Heart left ventricle (tissue), 16 donors: ENCODE data around the gene PGAP2. TPM values are rescaled to one million over a fixed set of nuclear protein-coding genes. Genes with fewer than 3 reads are reported as not detected.
"Not testable (repeated sequence)": the region's sequence is repeated elsewhere in the genome, so short reads cannot be mapped to it uniquely, and the experiment has no call there.

Source experiments
- ATAC-seq, 4 donors: fragments of 200-7000 bp; cut with Tn5 transposase; one replicate each; pipeline ENCODE4 v1.9.1; 2020 to 2022; ENCODE audit warnings: moderate library complexity in 4 of 4, mild to moderate bottlenecking in 3 of 4, moderate number of reproducible peaks in 1 of 4
- DNase-seq, 5 donors: peaks; one replicate each; pipeline ENCODE4 v3.0.0-alpha.2; 2020
- H3K27ac ChIP-seq, 12 donors: fragments of 200-600 bp; sonication (generic) in 4 of 12; one replicate each; pipeline versions ENCODE4 v1.5.0 to v1.8.0; 2016 to 2022; ENCODE audit warnings: mild to moderate bottlenecking in 2 of 12
- H3K27me3 ChIP-seq, 9 donors: fragments of 200-600 bp; sonication (generic) in 2 of 9; one replicate each; pipeline versions ENCODE4 v1.5.1 to v1.8.0; 2016 to 2022; ENCODE audit warnings: mild to moderate bottlenecking in 3 of 9
- H3K36me3 ChIP-seq, 9 donors: fragments of 200-600 bp; sonication (generic) in 2 of 9; one replicate each; pipeline versions ENCODE4 v1.5.0 to v1.8.0; 2018 to 2022; ENCODE audit warnings: mild to moderate bottlenecking in 2 of 9
- H3K4me1 ChIP-seq, 12 donors: fragments of 200-600 bp; sonication (generic) in 4 of 12; one replicate each; pipeline versions ENCODE4 v1.5.0 to v1.8.0; 2016 to 2022; ENCODE audit warnings: mild to moderate bottlenecking in 3 of 12
- H3K4me3 ChIP-seq, 12 donors: fragments of 200-600 bp; sonication (generic) in 4 of 12; one replicate each; pipeline versions ENCODE4 v1.5.0 to v1.8.0; 2017 to 2022; ENCODE audit warnings: mild to moderate bottlenecking in 9 of 12, moderate library complexity in 4 of 12
- H3K9me3 ChIP-seq, 12 donors: fragments of 200-600 bp; sonication (generic) in 4 of 12; one replicate each; pipeline versions ENCODE4 v1.5.0 to v1.8.0; 2016 to 2022; ENCODE audit warnings: mild to moderate bottlenecking in 1 of 12
- CTCF ChIP-seq, 12 donors: fragments of 200-600 bp; sonication (generic) in 4 of 12; IDR thresholded peaks; one replicate each; pipeline versions ENCODE4 v1.5.0 to v1.8.0; 2018 to 2022; ENCODE audit warnings: antibody characterized with exemption in 12 of 12, mild to moderate bottlenecking in 5 of 12
- POLR2A ChIP-seq, 2 donors: fragments of 450-650 bp; IDR thresholded peaks; one replicate each; pipeline ENCODE4 v1.6.1; 2017; ENCODE audit warnings: antibody characterized with exemption in 2 of 2, mild to moderate bottlenecking in 2 of 2, moderate library complexity in 2 of 2
- WGBS, 4 donors: extraction: QIAGEN DNeasy Blood & Tissue Kit in 2 of 4; methylation state at CpG; one replicate each; pipeline versions ENCODE4 v1.1.5 to v1.1.7; 2013 to 2018; 5-methylcytosine and 5-hydroxymethylcytosine counted together
- intact Hi-C, 10 donors: fragments of 100-400 bp; cut with DNase I; formaldehyde crosslinking; loops; one replicate each; pipeline versions ENCODE4 v1.11.1 to v1.14.2; 2022
- polyA plus RNA-seq, 2 donors: library from polyadenylated mRNA; stranded (reverse); fragments of 200-250 nt; gene quantifications; one replicate each; pipeline ENCODE4 v1.2.3, GENCODE V29; 2013
- total RNA-seq, 9 donors: library from RNA; depleted of rRNA in 2 of 9; stranded (reverse); fragments of >200 nt in 2 of 9; fragmentation: NEBNext Ultra II Directional in 3 of 9; extraction: Animal tissue kit (Norgen Biotek cat#: 25700) in 3 of 9; gene quantifications; one replicate each; pipeline versions ENCODE4 v1.1.0 to v1.2.4, GENCODE V29; 2016 to 2023
- donor health status: ischemic (EF 13 %, LVEDD 7.1; RV severe dilation, severe dysfunction).
- donor health status: healthy with polysubstance abuse.
- donor health status: DM: no; HTN: yes; CAD: no.
- donor health status: DM: no; HTN: no; CAD: no.
- donor health status: ischemic (EF 25% LVEDD 6.9; RV normal size, moderate dysfunction).
- donor health status: ischemic (EF 25% LVEDD 5.7; RV mildly dilated, moderate dysfunction).
- donor health status: healthy.
- donor health status: DM: yes; HTN: yes; CAD: no.
- donor health status: ischemic (EF 35%, LVEDD 5.7; RV mildly dilated, moderate dysfunction).
- donor health status: nonischemic (EF 11% LVEDD 7.7; RV severe dilation, severe dysfunction).
- donor health status: DM: yes; HTN: yes; CAD: no.
- donor health status: PGD.
- donor health status: ischemic (EF 29% LVEDD 5.4; RV normal size, mild dysfunction).
- donor health status: nonischemic (EF 23%, LVEDD 6.1; RV moderate dilation, normal function).

Gene PGAP2
- total and polyA plus RNA-seq, 11 donors = 12.9 to 31.7 (median 21.1) TPM

GRCh38 chr11:3810951-3811350, 2.6 kb downstream of the PGAP2 start:
- intact Hi-C loops = no loop called here
- 67 to 82% (median 73%) methylated on average over 4 of the region's 4 CpGs for WGBS, 4 donors
- TF ChIP-seq CTCF (IDR thresholded peaks at IDR 0.05) = no peak
- Histone ChIP-seq H3K27me3 (no peaks in the 10 kb centered on the region), H3K36me3 (no peaks in the 10 kb centered on the region), H3K9me3 (no peaks in the 10 kb centered on the region), H3K27ac (peak overlapping the region in 11 of 12 donors; percentile 17 to 87 (median 71)), H3K4me3 (no peak overlapping the region), H3K4me1 (peaks cover 0 to 44% (median 16%) of the 10 kb centered on the region in 12 donors)
- ATAC-seq (peak; percentile 62 to 81 (median 70)), DNase-seq (peak in 3 of 5 donors; percentile 42 to 46 (median 44))

- H3K27me3 ChIP-seq, H3K4me3 ChIP-seq, H3K9me3 ChIP-seq, intact Hi-C loops, ATAC-seq, H3K36me3 ChIP-seq: not testable (repeated sequence)
- Histone ChIP-seq H3K27ac (peak overlapping the region in 4 of 12 donors; percentile 66 to 82 (median 72)), H3K4me1 (peaks cover 0 to 37% (median 10%) of the 10 kb centered on the region in 12 donors)
- 94 to 99% (median 96%) methylated on average over 5 of the region's 5 CpGs for WGBS, 4 donors
- DNase-seq = peak in 1 of 5 donors; percentile 0
Measured at GRCh38 chr11:3814832-3815231, 6.5 kb downstream of the PGAP2 start.

GRCh38 chr11:3815845-3816244, 7.5 kb downstream of the PGAP2 start:
- Histone ChIP-seq H3K27ac (peak overlapping the region in 7 of 12 donors; percentile 13 to 82 (median 71)), H3K27me3 (no peaks in the 10 kb centered on the region), H3K4me1 (peaks cover 0 to 27% (median 4%) of the 10 kb centered on the region in 12 donors), H3K4me3 (no peak overlapping the region), H3K36me3 (peaks cover 0 to 2% (median 0%) of the 10 kb centered on the region in 9 donors), H3K9me3 (no peaks in the 10 kb centered on the region)
- DNase-seq = peak in 2 of 5 donors; percentile 48 to 49
- WGBS, 4 donors = 60 to 83% (median 65%) methylated on average over 1 to 4 of the region's 4 CpGs
- ATAC-seq = peak; percentile 66 to 76 (median 72)
- intact Hi-C loops = no loop called here
- TF ChIP-seq POLR2A (IDR thresholded peaks at IDR 0.05) = no peak
- TF ChIP-seq CTCF (IDR thresholded peaks at IDR 0.05) = no peak

GRCh38 chr11:3816673-3817072, 8.3 kb downstream of the PGAP2 start:
- TF ChIP-seq CTCF (IDR thresholded peaks at IDR 0.05) (no peak), POLR2A (IDR thresholded peaks at IDR 0.05) (no peak)
- no peaks in the 10 kb centered on the region for H3K9me3 ChIP-seq
- ATAC-seq = no peak
- peak overlapping the region in 5 of 12 donors; percentile 47 to 82 (median 71) for H3K27ac ChIP-seq
- no peak overlapping the region for H3K4me3 ChIP-seq
- H3K4me1 ChIP-seq = peaks cover 0 to 21% (median 2%) of the 10 kb centered on the region in 12 donors
- peak in 1 of 5 donors; percentile 8 for DNase-seq
- WGBS, 4 donors = 91 to 96% (median 94%) methylated on average over 2 of the region's 2 CpGs; no CpG with 5 or more reads in 1 of the 4 donors
- peaks cover 0 to 5% (median 0%) of the 10 kb centered on the region in 9 donors for H3K36me3 ChIP-seq
- intact Hi-C loops = no loop called here
- H3K27me3 ChIP-seq = no peaks in the 10 kb centered on the region
